Sigmoid colon (tissue), 7 donors: ENCODE measurements around the gene MYBPC3. TPM values are rescaled to one million over a fixed set of nuclear protein-coding genes. Genes with fewer than 3 reads are reported as not detected.

Source experiments
- DNase-seq: peaks from one replicate; pipeline ENCODE4 v3.0.0-alpha.2; 2019
- H3K27ac ChIP-seq, 4 donors: fragments of 200-600 bp; sonication (generic); one replicate each; pipeline ENCODE4 v1.5.1; 2016 to 2019; ENCODE audit warnings: mild to moderate bottlenecking in 1 of 4
- H3K27me3 ChIP-seq, 3 donors: fragments of 200-600 bp; sonication (generic); one replicate each; pipeline ENCODE4 v1.5.1; 2019; ENCODE audit warnings: mild to moderate bottlenecking in 1 of 3
- H3K36me3 ChIP-seq, 4 donors: fragments of 200-600 bp; sonication (generic); one replicate each; pipeline ENCODE4 v1.5.1; 2016 to 2019
- H3K4me1 ChIP-seq, 4 donors: fragments of 200-600 bp; sonication (generic); one replicate each; pipeline ENCODE4 v1.5.1; 2017 to 2019
- H3K4me3 ChIP-seq, 4 donors: fragments of 200-600 bp; sonication (generic); one replicate each; pipeline ENCODE4 v1.5.1; 2017 to 2019; ENCODE audit warnings: mild to moderate bottlenecking in 2 of 4, moderate library complexity in 1 of 4
- H3K9me3 ChIP-seq, 4 donors: fragments of 200-600 bp in 3 of 4; sonication (generic) in 3 of 4; one replicate each; pipeline versions ENCODE4 v1.5.1 to v1.6.1; 2013 to 2019
- EP300 ChIP-seq, 4 donors: sonication (generic); formaldehyde crosslinking; IDR thresholded peaks; one replicate each; pipeline ENCODE4 v1.6.1; 2017; ENCODE audit warnings: antibody characterized with exemption in 4 of 4
- POLR2A ChIP-seq, 2 donors: fragments of 450-650 bp; IDR thresholded peaks; one replicate each; pipeline ENCODE4 v1.6.1; 2016; ENCODE audit warnings: antibody characterized with exemption in 2 of 2, mild to moderate bottlenecking in 2 of 2, moderate library complexity in 2 of 2
- POLR2AphosphoS5 ChIP-seq, 4 donors: sonication (generic); formaldehyde crosslinking; IDR thresholded peaks; one replicate each; pipeline ENCODE4 v1.6.1; 2017; ENCODE audit warnings: antibody characterized with exemption in 4 of 4
- WGBS, 2 donors: extraction: QIAGEN DNeasy Blood & Tissue Kit; methylation state at CpG; one replicate each; pipeline ENCODE4 v1.1.7; 2013; 5-methylcytosine and 5-hydroxymethylcytosine counted together
- intact Hi-C: fragments of 100-400 bp; cut with DNase I; formaldehyde crosslinking; loops from one replicate; pipeline ENCODE4 v1.15.1; 2023
- polyA plus RNA-seq, 3 donors: library from polyadenylated mRNA; stranded (reverse); fragments of 200-250 nt; gene quantifications; one replicate each; pipeline ENCODE4 v1.2.3, GENCODE V29; 2013
- total RNA-seq, 4 donors: library from RNA; depleted of rRNA; stranded (reverse); fragments of >200 nt; gene quantifications; one replicate each; pipeline ENCODE4 v1.1.0, GENCODE V29; 2016
- TF ChIP-seq, protein P1 (sequence below), 4 experiments: fragments of 450-650 bp in 3 of 4; fragments of 200-600 bp in 1 of 4; IDR thresholded peaks; one replicate each; pipeline ENCODE4 v1.5.1; 2016 to 2019; ENCODE audit warnings: antibody characterized with exemption in 4 of 4, mild to moderate bottlenecking in 3 of 4, moderate library complexity in 2 of 4
- donor health status: healthy with polysubstance abuse.
- donor health status: Bipolar disorder and iron deficiency.
- donor health status: healthy.

Gene MYBPC3
- total and polyA plus RNA-seq, 7 donors = 0.29 to 1.4 (median 0.60) TPM; not detected in 4

- no peaks in the 10 kb centered on the region for H3K27me3 ChIP-seq
- no peaks in the 10 kb centered on the region for H3K9me3 ChIP-seq
- peaks cover 8 to 26% (median 15%) of the 10 kb centered on the region in 4 donors for H3K36me3 ChIP-seq
- peaks cover 0 to 4% (median 0%) of the 10 kb centered on the region in 4 donors for H3K4me1 ChIP-seq
- no peak for DNase-seq
- H3K4me3 ChIP-seq = no peak overlapping the region
- TF ChIP-seq EP300 (IDR thresholded peaks at IDR 0.05) (no peak), POLR2A (IDR thresholded peaks at IDR 0.05) (no peak), POLR2AphosphoS5 (IDR thresholded peaks at IDR 0.05) (no peak)
- TF ChIP-seq, protein P1, sequence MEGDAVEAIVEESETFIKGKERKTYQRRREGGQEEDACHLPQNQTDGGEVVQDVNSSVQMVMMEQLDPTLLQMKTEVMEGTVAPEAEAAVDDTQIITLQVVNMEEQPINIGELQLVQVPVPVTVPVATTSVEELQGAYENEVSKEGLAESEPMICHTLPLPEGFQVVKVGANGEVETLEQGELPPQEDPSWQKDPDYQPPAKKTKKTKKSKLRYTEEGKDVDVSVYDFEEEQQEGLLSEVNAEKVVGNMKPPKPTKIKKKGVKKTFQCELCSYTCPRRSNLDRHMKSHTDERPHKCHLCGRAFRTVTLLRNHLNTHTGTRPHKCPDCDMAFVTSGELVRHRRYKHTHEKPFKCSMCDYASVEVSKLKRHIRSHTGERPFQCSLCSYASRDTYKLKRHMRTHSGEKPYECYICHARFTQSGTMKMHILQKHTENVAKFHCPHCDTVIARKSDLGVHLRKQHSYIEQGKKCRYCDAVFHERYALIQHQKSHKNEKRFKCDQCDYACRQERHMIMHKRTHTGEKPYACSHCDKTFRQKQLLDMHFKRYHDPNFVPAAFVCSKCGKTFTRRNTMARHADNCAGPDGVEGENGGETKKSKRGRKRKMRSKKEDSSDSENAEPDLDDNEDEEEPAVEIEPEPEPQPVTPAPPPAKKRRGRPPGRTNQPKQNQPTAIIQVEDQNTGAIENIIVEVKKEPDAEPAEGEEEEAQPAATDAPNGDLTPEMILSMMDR (IDR thresholded peaks at IDR 0.05) = no peak
- WGBS, 2 donors = 89 to 91% methylated on average over 29 of the region's 29 CpGs
- H3K27ac ChIP-seq = no peak overlapping the region
- intact Hi-C loops = no loop called here
These were observed 23.8 kb downstream of the MYBPC3 start for GRCh38 chr11:47328449-47329390.

DNA sequence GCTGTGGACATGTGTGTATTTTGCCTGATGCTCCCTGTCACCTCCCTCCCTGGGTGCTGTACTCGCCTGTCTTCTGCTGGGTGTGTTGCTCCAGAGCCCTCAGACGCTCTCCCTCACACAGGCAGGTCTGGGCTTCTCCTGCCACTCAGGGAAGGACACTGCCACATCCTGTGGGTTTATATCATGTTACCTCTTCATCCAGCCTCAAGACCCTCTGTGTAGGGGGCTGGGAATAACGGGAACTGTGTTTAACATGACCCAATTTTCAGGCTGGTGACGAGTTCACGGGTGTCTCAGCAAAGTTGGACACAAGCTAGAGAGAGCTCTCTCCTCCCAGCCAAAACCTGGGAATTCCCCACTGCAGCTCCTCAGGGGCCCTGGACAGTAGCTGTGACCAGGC is 24.6 kb downstream of the MYBPC3 start:
- peaks cover 0 to 4% (median 0%) of the 10 kb centered on the region in 4 donors for H3K4me1 ChIP-seq
- intact Hi-C loops = no loop called here
- no peak overlapping the region for H3K27ac ChIP-seq
- TF ChIP-seq, protein P1 (IDR thresholded peaks at IDR 0.05) = no peak
- TF ChIP-seq EP300 (IDR thresholded peaks at IDR 0.05) = no peak
- TF ChIP-seq POLR2AphosphoS5 (IDR thresholded peaks at IDR 0.05) = no peak
- TF ChIP-seq POLR2A (IDR thresholded peaks at IDR 0.05) = no peak
- H3K9me3 ChIP-seq = no peaks in the 10 kb centered on the region
- no peak for DNase-seq
- H3K4me3 ChIP-seq = no peak overlapping the region
- peaks cover 8 to 26% (median 15%) of the 10 kb centered on the region in 4 donors for H3K36me3 ChIP-seq
- 92 to 94% methylated on average over 5 of the region's 5 CpGs for WGBS, 2 donors
- no peaks in the 10 kb centered on the region for H3K27me3 ChIP-seq

GRCh38 chr11:47327025-47327424 is 25.5 kb downstream of the MYBPC3 start:
- intact Hi-C loops = no loop called here
- H3K9me3 ChIP-seq = no peaks in the 10 kb centered on the region
- no peak overlapping the region for H3K27ac ChIP-seq
- no peaks in the 10 kb centered on the region for H3K27me3 ChIP-seq
- peaks cover 8 to 30% (median 19%) of the 10 kb centered on the region in 4 donors for H3K36me3 ChIP-seq
- 93 to 96% methylated on average over 13 of the region's 13 CpGs for WGBS, 2 donors
- no peak overlapping the region for H3K4me3 ChIP-seq
- H3K4me1 ChIP-seq = peaks cover 0 to 4% (median 0%) of the 10 kb centered on the region in 4 donors
- no peak for DNase-seq
- TF ChIP-seq EP300 (IDR thresholded peaks at IDR 0.05) (no peak), POLR2A (IDR thresholded peaks at IDR 0.05) (no peak), POLR2AphosphoS5 (IDR thresholded peaks at IDR 0.05) (no peak)
- TF ChIP-seq, protein P1 (IDR thresholded peaks at IDR 0.05) = no peak

- DNase-seq = peak; percentile 53
- no peaks in the 10 kb centered on the region for H3K27me3 ChIP-seq
- intact Hi-C loops = no loop called here
- H3K27ac ChIP-seq = no peak overlapping the region
- H3K36me3 ChIP-seq = peaks cover 8 to 31% (median 19%) of the 10 kb centered on the region in 4 donors
- H3K9me3 ChIP-seq = no peaks in the 10 kb centered on the region
- 96 to 97% methylated on average over 12 of the region's 12 CpGs for WGBS, 2 donors
- TF ChIP-seq, protein P1 (IDR thresholded peaks at IDR 0.05) = no peak
- no peak for TF ChIP-seq POLR2AphosphoS5 (IDR thresholded peaks at IDR 0.05)
- no peak for TF ChIP-seq POLR2A (IDR thresholded peaks at IDR 0.05)
- TF ChIP-seq EP300 (IDR thresholded peaks at IDR 0.05) = no peak
- H3K4me3 ChIP-seq = no peak overlapping the region
- H3K4me1 ChIP-seq = peaks cover 0 to 4% (median 0%) of the 10 kb centered on the region in 4 donors
These were observed 26.3 kb downstream of the MYBPC3 start for GRCh38 chr11:47326198-47326597.
